GM10266 (cell line): Measurements from ENCODE around the gene UQCC3.

ENCODE experiments used
- DNase-seq: peaks from one replicate; pipeline ENCODE4 v3.0.0; 2012; ENCODE audit errors: extremely low spot score
- CTCF ChIP-seq: IDR thresholded peaks from 2 replicates; pipeline ENCODE4 v1.5.1; 2012; ENCODE audit warnings: mild to moderate bottlenecking, low read depth; ENCODE audit not compliant: control insufficient read depth, insufficient read depth; ENCODE audit errors: missing control alignments

Gene UQCC3

GRCh38 chr11:62654297-62654696 is 17.2 kb upstream of the UQCC3 start:
- DNase-seq: no peak
- TF ChIP-seq CTCF: no peak

- no peak for DNase-seq
- no peak for TF ChIP-seq CTCF
These were observed 14.6 kb upstream of the UQCC3 start for GRCh38 chr11:62656796-62657429.

- no peak for TF ChIP-seq CTCF
- peak; percentile 62 for DNase-seq
These were observed 6.9 kb upstream of the UQCC3 start for GRCh38 chr11:62664405-62665074.

GRCh38 chr11:62665075-62665598 is 6.3 kb upstream of the UQCC3 start, which contains the start of the genes C11orf98 and CSKMT:
TSS of gene C11orf98 (minus strand) at chr11:62665210. CDS start at chr11:62665169, 41 bp downstream.
TSS of gene CSKMT (plus strand) at chr11:62665312. CDS start at chr11:62665880, 568 bp downstream.
- TF ChIP-seq CTCF: no peak
- peak; percentile 93 for DNase-seq

GRCh38 chr11:62665599-62666258 is 5.7 kb upstream of the UQCC3 start:
- TF ChIP-seq CTCF: no peak
- DNase-seq: no peak

- no peak for DNase-seq
- TF ChIP-seq CTCF: no peak
These were observed 5.1 kb upstream of the UQCC3 start for GRCh38 chr11:62666259-62666926.
